ENCODE measurements around the gene ZNF567.
"Not testable (repeated sequence)": the region's sequence is repeated elsewhere in the genome, so short reads cannot be mapped to it uniquely, and the experiment has no call there.

ZNF567 gene

DNA sequence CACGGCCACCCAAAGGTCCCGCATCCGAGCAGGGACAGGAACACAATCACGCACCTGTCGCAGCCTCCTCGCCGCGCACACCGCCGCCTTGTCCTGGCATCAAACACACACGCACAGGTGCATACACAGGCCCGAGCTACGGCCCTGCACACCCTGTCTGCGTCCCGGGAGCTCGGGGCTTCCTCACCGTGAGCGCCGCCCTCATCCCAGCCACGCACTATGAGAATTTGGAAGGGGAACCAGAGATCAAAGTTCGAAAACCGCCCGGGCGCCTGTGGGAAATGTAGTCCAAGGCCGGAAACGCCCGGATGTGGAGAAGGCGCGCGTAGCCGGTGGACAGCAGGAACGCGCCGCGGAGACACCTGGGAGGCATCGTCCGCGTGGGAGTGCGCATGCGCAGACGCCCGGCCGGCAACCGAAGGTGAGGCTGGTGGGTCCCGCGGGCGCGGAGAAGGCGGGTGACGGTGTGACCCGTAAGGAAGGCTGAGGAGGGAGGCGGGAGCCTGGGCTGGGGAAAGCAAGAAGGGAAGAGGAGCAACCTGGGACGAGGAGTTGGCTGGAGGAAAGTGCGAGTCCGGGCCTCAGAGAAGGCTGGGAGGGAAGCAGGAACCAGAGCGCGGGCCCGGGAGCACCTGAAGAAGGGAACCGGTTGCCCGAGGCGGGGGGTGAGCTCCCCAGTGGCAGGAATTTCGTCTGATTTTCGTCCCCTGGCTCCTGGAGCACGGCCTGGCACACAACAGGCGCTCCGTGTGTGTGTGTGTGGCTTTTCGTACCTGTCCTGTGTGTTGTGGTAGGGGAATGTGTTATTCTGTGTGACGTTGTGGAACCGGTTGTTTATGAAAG is at the start of gene ZNF567:
Gene ZNF567 (plus strand): TSS at position 399 of the 843 bp plus-strand sequence. CDS start 7,256 bp downstream, outside the sequence.
- peak; percentile 83 for DNase-seq

DNA sequence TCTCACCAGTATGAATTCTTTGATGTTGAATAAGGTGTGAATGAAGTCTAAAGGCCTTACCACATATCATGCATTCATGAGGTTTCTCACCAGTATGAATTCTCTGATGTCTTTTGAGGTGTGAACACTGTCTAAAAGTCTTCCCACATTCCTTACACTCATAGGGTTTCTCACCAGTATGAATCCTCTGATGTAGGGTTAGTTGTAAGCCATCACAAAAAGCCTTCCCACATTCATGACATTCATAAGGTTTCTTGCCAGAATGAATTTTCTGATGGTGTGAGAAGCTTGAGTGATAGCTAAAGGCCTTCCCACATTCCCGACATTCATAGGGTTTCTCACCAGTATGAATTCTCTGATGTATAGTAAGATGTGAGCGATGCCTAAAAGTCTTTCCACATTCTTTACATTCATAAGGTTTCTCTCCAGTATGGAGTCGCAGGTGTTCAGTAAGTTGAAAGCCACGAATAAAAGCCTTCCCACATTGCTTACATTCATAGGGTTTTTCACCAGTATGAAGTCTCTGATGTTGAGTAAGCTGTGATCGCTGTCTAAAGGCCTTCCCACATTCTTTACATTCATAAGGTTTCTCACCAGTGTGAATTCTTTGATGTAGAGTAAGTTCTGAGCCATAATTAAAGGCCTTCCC is 48.4 kb upstream of the ZNF567 start:
- DNase-seq = no peak

DNA sequence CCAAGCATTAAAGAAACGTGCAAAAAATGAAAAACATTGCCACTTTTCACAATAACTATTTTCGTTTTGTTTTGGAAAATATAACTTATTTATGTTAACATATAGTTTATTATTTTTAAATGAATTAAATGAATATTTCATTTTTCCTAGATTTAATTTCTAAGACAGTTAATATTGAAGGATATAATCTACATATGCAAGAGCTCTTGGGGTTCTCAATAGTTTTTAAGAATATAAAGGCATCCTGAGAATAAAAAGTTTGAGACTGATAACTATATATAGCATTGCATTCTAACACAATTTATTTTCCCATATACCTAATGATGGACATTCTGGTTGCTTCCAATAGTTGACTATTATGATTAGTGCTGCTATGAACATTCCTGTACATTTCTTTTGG is 40.7 kb upstream of the ZNF567 start:
- DNase-seq = no peak

DNA sequence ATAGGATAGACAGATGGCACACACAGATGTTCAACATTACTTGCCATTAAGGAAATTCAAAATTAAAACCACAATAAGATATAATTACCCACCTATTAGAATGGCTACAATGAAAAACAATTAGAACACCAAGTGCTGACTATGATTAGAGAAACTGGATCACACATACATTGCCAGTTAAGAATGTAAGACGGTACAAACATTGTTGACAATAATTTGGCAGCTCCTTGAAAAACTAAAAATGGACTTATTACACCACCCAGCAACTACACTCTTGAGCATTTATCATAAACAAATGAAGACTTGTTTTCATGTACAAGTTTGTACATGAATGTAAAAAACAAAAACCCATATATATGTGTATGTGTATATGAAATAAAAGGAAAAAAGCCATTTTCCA is 34.5 kb upstream of the ZNF567 start:
- no peak for DNase-seq

DNA sequence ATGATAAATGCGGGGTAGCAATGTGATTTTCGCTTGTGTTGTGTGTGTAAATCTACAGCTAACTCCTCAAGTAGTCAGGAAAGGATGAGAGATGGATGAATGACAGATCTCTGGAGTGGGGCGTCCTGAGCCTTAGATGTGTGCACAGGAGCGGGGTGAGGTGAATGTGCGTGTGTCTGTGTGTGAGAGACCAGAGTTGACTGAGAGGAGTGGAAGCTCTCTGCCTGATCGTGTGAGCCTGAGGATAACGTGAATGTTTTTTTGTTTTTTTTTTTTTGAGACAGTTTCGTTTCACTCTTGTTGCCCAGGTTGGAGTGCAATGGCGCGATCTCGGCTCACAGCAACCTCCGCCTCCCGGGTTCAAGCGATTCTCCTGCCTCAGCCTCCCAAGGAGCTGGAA is 21.6 kb upstream of the ZNF567 start:
- no peak for DNase-seq

DNA sequence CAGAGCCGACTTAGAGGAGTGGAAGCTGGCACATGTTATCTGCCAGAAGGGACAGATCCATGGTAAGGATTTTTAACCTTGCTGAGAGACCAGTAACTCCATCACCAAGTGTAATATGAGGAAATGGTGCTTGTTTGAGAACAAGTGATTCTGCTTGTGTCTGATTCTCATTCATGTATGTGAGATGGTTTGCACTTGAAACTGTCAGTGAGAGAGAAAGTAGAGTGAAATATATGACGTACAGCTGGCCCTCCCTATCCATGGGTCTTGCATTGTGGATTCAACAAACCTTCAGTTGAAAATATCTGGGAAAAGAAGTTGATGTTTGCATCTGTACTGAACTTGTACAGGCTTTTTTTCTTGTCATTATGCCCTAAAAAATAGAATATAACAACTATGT is 18.8 kb upstream of the ZNF567 start:
- no peak for DNase-seq

DNA sequence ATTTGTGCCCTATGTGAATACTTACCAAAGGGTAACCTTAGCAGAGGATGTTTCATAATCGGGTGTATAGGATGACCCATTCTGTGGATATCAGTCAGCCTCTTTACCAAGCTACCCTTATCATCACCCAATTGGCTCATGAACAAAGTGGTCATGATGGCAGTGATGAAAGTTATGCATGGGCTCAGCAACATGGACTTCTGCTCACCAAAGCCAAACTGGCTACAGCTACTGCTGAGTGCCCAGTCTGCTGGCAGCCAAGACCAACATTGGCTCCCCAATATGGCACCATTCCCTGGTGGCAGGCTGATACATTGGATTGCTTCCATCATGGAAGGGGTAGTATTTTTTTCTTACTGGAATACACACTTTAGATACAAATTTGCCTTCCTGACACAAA is 15.0 kb upstream of the ZNF567 start:
- no peak for DNase-seq

DNA sequence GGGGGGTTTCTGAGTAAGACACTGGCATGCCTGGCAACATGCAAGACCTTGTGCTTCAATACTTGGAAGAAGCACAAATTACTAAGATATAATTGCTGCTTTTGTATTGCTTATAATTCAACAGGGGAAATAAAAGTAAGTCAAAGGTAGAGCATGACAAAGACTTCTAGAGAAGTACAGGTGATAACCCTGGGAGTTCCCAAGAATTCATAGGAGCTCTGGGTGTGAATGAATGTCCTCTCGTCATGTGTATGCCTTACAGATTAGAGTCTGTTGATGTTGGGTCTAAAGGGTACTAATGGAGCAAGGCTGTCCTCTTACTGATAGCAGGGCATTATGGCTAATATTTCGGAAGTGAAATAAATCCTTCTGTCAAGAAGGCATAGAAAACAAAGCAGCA is 13.2 kb upstream of the ZNF567 start:
- no peak for DNase-seq

DNA sequence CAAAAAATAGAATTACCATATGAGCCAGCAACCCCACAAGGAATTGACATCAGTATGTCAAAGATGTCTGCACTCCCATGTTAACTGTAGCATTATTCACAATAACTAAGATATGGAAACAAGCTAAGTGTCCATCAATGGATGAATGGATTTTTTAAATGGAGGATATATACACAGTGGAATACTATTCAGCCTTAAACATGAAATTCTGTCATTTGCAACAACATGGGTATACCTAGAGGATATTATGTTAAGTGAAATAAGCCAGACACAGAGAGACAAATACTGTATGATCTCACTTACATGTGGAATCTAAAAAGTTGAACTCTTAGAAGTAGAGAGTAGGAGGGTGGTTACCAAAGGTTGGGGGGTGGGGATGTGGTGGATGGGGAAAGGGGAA is 8.0 kb upstream of the ZNF567 start:
- DNase-seq = no peak

DNA sequence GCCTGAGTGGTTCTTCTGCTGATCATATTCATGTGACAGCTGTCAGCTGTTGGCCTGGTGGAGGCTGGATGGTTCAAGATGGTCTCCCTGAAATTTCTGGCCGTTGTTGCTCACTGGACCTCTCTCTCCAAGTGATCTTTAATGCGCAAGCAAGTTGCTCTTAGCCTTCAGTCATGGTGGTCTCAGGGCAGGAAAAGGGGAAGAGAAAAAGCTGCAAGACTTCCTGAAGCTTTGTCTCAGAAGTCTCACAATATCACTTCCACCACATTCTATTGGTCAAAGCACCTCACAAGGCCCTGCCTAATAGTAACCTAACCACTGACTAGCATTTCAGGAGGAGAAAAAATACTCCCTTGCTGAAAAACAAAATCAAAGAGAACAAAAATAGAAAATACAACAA is 1.6 kb upstream of the ZNF567 start:
- no peak for DNase-seq

DNA sequence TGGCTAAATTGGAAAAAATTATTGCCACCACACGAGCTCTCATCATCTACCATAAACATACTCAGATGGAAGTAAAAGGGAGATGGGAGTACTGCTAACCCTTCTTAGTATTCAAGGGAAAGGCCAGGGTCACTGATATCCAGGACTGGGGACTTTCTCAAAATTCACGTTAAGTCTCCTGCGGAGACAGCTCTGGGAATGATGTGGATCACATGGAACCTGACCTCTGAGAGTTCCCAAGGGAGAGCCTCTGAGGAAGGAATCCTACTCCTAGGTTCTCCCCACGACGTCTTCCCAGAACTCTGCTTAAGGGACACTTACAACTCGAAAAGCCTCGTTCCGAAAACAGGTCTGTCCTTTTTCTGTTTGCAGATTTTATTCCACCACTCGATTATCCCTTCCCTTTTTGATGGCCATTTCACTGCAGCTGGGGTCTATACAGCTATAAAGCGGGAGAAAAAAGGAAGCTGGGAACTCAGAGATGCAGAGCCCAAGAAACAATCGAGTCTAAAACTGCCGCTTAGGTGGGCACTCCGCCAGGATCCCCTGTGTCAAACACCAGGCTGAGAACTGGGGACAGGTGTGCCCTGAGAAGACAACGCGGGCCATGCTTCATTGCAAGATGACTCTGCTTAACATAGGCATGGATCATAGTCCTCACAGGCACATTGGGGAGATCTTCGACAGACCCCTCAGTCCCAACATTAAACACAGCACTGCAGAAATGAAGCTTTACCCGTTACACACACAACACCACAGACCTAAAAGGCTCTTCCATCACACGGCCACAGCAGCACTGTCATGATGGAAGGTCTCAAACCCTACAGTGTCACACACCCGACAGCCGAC is 823 bp upstream of the ZNF567 start:
- no peak for DNase-seq

DNA sequence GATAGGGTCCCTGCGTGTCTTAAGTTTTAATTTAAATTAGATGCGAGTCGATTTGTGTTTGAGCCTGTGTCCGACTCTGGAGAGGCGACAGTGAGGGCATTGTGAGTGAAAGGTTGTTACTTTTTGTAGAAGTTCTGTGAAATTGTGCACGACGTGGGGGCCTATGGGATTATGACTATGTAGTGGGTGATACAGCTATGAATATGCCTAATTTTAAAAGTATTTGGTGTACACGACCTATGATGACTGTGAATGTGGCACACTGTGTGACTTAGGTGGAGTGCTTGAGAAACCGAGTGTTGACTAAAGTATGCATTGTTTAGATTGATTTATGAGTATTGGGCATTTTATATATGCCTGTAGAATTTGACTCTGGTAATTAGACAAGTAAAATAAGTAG is 646 bp downstream of the ZNF567 start:
- DNase-seq = no peak

DNA sequence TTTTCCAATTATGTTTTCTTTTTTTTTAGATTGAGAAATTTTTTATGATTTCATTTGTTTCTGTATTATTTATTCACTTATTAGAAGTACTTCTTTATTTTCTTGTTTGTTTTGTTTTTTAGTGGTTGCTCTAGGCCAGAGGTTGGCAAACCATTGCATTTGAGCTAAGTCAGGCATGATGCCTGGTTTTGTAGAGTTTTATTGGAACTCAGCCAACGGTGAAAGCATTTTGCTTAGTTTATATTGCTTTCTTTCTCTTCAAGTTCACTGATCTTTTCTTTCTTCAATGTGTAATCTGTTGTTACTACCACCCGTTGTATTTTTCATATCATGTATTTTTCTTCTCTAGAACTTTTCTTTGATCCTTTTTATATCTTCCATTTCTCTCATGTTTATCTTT is 19.7 kb downstream of the ZNF567 start:
- DNase-seq = no peak

DNA sequence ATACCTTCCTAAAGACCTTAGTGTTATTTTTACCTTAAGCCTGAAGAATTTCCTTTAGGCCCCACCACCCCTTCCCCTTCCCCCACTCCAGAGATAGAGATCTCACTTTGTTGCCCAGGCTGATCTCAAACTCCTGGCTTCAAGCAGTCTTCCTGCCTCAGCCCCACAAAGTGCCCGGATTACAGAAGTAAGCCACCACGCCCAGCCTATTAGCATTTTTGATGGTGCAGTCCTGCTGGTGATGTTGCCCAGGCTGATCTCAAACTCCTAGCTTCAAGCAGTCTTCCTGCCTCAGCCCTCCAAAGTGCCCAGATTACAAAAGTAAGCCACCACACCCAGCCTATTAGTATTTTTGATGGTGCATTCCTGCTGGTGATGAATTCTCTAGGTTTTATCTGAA is 22.0 kb downstream of the ZNF567 start:
- no peak for DNase-seq

DNA sequence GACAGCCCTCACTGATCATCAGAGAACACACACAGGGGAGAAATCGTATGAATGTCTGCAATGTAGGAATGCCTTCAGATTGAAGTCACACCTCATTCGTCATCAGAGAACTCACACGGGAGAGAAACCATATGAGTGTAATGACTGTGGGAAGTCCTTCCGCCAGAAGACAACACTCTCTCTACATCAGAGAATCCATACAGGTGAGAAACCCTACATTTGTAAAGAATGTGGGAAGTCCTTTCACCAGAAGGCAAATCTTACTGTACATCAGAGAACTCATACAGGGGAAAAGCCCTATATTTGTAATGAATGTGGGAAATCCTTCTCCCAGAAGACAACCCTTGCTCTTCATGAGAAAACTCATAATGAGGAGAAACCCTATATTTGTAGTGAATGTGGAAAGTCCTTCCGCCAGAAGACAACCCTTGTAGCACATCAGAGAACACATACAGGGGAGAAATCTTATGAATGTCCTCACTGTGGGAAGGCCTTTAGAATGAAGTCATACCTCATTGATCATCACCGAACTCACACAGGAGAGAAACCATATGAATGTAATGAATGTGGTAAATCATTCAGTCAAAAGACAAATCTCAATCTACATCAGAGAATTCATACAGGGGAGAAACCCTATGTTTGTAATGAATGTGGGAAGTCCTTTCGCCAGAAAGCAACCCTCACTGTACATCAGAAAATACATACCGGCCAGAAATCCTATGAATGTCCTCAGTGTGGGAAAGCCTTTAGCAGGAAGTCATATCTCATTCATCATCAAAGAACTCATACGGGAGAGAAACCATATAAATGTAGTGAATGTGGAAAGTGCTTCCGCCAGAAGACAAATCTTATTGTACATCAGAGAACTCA is 32.5 kb downstream of the ZNF567 start:
- no peak for DNase-seq

DNA sequence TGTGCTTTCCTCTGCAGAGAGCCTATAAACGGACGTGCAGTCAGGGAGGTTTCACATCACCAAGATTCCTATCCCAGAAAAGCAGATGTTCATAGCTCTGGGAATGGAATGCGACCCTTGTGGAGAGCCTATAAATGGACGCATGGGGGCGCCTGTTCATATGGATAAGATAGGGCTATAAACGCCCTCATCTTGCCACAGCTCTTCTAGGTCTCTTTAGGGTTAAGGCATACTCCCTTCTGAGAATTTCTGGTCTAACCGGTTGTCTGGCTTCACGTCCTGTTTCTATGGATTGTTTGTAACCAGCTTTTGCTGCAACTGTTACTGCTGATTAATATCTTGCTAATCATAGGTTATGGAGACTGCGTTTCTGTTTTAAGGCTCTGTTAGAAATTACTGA is 48.8 kb downstream of the ZNF567 start:
- not testable (repeated sequence) for DNase-seq

DNA sequence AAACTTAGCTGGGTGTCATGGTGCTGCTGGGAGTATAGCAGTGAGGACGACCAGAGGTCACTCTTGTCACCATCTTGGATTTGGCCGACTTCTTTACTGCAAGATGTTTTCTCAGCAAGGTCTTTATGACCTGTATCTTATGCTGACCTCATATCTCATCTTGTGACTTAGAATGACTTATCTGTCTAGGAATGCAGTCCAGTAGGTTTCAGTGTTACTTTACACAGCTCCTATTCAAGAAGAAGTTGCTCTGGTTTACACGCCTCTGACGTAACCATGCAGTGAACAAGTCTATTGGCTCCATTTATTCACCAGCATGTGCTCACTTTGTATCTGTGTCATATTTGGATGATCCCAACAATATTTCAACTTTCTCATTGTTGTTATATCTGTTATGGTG is 58.5 kb downstream of the ZNF567 start:
- no peak for DNase-seq

DNA sequence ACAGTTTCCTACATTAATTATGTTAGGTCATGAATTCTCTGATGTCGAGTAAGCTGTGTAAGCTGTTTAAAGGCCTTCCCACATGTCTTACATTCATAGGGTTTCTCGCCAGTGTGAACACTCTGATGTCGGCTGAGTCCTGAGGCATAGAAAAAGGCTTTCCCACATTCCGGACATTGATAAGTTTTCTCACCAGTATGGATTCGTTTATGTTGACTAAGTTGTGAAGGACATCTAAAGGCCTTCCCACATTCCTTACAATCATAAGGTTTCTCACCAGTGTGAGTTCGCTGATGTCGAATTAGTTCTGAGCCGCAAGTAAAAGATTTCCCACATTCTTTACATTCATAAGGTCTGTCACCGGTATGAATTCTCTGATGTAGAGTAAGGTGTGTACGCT is 60.3 kb downstream of the ZNF567 start:
- no peak for DNase-seq

DNA sequence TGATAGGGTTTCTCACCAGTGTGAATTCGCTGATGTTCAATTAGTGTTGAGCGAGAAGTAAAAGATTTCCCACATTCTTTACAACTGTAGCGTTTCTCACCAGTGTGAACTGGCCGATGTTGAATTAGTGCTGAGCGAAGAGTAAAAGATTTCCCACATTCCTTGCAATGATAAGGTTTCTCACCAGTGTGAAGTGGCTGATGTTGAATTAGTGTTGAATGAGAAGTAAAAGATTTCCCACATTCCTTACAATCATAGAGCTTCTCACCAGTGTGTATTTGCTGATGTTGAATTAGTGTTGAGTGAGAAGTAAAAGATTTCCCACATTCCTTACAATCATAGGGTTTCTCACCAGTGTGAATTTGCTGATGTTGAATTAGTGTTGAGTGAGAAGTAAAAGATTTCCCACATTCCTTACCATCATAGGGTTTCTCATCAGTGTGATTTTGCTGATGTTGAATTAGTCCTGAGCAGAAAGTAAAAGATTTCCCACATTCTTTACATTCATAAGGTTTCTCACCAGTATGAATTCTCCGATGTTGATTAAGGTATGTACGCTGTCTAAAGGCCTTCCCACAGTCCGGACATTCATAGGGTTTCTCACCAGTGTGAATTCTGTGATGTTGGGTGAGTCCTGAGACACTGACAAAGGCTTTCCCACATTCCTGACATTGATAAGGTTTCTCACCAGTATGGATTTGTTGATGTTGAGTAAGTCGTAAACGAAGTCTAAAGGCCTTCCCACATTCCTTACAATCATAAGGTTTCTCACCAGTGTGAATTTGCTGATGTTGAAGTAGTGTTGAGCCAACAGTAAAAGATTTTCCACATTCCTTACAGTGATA is 61.2 kb downstream of the ZNF567 start:
- no peak for DNase-seq

DNA sequence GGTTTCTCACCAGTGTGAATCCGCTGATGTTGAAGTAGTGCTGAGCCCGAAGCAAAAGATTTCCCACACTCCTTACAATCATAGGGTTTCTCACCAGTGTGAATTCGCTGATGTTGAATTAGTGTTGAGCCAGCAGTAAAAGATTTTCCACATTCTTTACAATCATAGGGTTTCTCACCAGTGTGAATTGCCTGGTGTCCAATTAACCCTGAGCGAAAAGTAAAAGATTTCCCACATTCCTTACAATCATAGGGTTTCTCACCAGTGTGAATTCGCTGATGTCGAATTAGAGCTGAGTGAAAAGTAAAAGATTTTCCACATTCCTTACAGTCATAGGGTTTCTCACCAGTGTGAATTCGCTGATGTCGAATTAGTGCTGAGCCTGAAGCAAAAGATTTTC is 62.2 kb downstream of the ZNF567 start:
- not testable (repeated sequence) for DNase-seq

DNA sequence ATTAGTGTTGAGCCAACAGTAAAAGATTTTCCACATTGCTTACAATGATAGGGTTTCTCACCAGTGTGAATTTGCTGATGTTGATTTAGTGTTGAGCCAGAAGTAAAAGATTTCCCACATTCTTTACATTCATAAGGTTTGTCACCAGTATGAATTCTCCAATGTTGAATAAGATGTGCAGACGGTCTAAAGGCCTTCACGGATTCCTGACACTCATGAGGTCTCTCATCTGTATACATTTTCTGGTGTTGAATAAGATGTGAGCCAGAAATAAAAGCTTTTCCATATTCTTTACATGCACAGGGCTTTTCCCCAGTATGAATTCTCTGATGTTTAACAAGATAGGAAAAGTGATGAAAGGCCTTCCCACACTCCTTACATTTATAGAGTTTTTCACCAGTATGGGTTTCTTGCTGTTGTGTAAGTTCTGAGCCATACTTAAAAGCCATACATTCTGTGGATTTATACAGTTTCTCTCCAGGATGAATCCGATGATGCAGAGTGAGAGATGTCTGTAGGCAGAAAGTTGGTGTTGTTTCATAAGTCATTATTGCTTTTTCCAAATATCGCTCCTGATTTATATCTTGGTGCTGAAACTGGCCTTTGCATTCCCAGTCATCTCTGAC is 62.8 kb downstream of the ZNF567 start:
- no peak for DNase-seq

All from NCI-H187 treated with DMSO at 0.1 percent for 48 hours (cell line).